H1 (cell line): ENCODE measurements around the gene LPP.

Experiments
- EP300 ChIP-seq, 2 experiments: IDR thresholded peaks; 1 replicate in 1 of 2; 2 replicates in 1 of 2; pipeline ENCODE4 v1.6.1; 2011 to 2012; ENCODE audit warnings: low read depth in 2 of 2, low read length in 2 of 2, mild to moderate bottlenecking in 2 of 2, borderline replicate concordance in 1 of 2, inconsistent platforms in 1 of 2, moderate library complexity in 1 of 2
- POLR2A ChIP-seq, 2 experiments: IDR thresholded peaks; 1 replicate in 1 of 2; 2 replicates in 1 of 2; pipeline ENCODE4 v1.6.1; 2011; ENCODE audit warnings: low read depth in 2 of 2, low read length in 2 of 2, mild to moderate bottlenecking in 2 of 2; ENCODE audit errors: control extremely low read depth in 1 of 2
- TF ChIP-seq, protein P1 (sequence below), 3 experiments: IDR thresholded peaks; 1 replicate in 2 of 3; 2 replicates in 1 of 3; pipeline versions ENCODE4 v1.5.1 to v1.6.1; 2011; ENCODE audit warnings: low read length in 3 of 3, mild to moderate bottlenecking in 3 of 3, inconsistent platforms in 2 of 3, low read depth in 1 of 3, moderate library complexity in 1 of 3; ENCODE audit not compliant: insufficient read depth in 1 of 3; ENCODE audit errors: control extremely low read depth in 1 of 3
- TF ChIP-seq, protein P2 (sequence below): IDR thresholded peaks from 2 replicates; pipeline ENCODE4 v1.6.1; 2011; ENCODE audit warnings: low read depth, mild to moderate bottlenecking, low read length; ENCODE audit not compliant: insufficient read depth
- TF ChIP-seq, protein P3 (sequence below): IDR thresholded peaks from 2 replicates; pipeline ENCODE4 v1.6.1; 2011; ENCODE audit warnings: low read length, improper control_type of control experiment

DNA sequence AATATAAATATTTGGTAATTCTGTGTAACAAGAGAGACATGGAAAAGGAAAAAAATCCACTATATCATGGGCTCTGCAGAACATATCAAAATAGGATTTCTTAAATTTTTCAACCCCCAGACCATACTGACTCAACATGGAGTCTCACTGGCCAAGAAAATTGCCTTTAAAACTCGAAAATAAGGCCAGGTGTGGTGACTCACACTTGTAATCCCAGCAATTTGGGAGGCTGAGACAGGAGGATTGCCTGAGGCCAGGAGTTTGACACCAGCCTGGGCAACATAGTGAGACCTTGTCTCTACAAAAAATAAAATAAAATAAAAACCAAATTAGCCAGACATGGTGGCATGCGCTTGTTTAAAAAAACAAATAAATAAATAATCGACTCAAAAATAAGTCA is 723.4 kb downstream of the LPP start:
- TF ChIP-seq, protein P1, sequence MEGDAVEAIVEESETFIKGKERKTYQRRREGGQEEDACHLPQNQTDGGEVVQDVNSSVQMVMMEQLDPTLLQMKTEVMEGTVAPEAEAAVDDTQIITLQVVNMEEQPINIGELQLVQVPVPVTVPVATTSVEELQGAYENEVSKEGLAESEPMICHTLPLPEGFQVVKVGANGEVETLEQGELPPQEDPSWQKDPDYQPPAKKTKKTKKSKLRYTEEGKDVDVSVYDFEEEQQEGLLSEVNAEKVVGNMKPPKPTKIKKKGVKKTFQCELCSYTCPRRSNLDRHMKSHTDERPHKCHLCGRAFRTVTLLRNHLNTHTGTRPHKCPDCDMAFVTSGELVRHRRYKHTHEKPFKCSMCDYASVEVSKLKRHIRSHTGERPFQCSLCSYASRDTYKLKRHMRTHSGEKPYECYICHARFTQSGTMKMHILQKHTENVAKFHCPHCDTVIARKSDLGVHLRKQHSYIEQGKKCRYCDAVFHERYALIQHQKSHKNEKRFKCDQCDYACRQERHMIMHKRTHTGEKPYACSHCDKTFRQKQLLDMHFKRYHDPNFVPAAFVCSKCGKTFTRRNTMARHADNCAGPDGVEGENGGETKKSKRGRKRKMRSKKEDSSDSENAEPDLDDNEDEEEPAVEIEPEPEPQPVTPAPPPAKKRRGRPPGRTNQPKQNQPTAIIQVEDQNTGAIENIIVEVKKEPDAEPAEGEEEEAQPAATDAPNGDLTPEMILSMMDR (IDR thresholded peaks at IDR 0.05; ENCODE audit: control extremely low read depth in 1 of 3, insufficient read depth in 1 of 3, low read depth in 1 of 3, low read length in 3 of 3) = no peak
- TF ChIP-seq POLR2A (IDR thresholded peaks at IDR 0.05; ENCODE audit: control extremely low read depth in 1 of 2, low read depth in 2 of 2, low read length in 2 of 2) (no peak), EP300 (IDR thresholded peaks at IDR 0.05; ENCODE audit: borderline replicate concordance in 1 of 2, low read depth in 2 of 2, low read length in 2 of 2) (no peak)
- TF ChIP-seq, protein P2, sequence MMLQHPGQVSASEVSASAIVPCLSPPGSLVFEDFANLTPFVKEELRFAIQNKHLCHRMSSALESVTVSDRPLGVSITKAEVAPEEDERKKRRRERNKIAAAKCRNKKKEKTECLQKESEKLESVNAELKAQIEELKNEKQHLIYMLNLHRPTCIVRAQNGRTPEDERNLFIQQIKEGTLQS = no peak
- TF ChIP-seq, protein P3, sequence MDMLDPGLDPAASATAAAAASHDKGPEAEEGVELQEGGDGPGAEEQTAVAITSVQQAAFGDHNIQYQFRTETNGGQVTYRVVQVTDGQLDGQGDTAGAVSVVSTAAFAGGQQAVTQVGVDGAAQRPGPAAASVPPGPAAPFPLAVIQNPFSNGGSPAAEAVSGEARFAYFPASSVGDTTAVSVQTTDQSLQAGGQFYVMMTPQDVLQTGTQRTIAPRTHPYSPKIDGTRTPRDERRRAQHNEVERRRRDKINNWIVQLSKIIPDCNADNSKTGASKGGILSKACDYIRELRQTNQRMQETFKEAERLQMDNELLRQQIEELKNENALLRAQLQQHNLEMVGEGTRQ = no peak
